ENCODE results near the gene BICD1.

DNA sequence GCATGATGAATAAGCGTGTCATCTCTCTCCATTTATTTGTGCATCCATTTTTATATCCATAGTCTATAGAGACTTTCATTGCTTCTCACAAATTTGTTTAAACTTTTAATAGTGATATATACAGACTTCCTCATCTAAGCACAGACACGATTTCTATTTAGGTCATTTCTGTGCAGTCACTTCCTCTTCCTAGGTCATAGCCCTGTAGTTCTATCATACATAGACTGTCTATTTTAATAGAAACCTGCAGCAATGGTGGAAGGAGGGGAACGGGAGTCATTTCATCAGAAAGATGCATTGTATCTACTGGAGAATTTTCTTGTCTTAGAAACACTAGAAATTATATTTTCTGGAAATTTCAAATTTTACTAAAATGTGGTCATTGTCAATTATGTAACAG, 159.3 kb downstream of the BICD1 start:
- TF ChIP-seq, protein P1, sequence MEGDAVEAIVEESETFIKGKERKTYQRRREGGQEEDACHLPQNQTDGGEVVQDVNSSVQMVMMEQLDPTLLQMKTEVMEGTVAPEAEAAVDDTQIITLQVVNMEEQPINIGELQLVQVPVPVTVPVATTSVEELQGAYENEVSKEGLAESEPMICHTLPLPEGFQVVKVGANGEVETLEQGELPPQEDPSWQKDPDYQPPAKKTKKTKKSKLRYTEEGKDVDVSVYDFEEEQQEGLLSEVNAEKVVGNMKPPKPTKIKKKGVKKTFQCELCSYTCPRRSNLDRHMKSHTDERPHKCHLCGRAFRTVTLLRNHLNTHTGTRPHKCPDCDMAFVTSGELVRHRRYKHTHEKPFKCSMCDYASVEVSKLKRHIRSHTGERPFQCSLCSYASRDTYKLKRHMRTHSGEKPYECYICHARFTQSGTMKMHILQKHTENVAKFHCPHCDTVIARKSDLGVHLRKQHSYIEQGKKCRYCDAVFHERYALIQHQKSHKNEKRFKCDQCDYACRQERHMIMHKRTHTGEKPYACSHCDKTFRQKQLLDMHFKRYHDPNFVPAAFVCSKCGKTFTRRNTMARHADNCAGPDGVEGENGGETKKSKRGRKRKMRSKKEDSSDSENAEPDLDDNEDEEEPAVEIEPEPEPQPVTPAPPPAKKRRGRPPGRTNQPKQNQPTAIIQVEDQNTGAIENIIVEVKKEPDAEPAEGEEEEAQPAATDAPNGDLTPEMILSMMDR (IDR thresholded peaks at IDR 0.05; ENCODE audit: extremely low read depth in 1 of 2, insufficient read depth in 1 of 2, low read depth in 1 of 2, low read length in 2 of 2): no peak
- TF ChIP-seq EZH2 (IDR thresholded peaks at IDR 0.05; ENCODE audit: borderline replicate concordance, low read depth, low read length, severe bottlenecking): no peak
- TF ChIP-seq FOS (IDR thresholded peaks at IDR 0.05; ENCODE audit: borderline replicate concordance, insufficient read depth, low read length): no peak
- no peak for TF ChIP-seq POLR2A (IDR thresholded peaks at IDR 0.05; ENCODE audit: low read depth, low read length)
- TF ChIP-seq, protein P2, sequence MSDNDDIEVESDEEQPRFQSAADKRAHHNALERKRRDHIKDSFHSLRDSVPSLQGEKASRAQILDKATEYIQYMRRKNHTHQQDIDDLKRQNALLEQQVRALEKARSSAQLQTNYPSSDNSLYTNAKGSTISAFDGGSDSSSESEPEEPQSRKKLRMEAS (IDR thresholded peaks at IDR 0.05; ENCODE audit: insufficient read depth, insufficient read length): no peak
- TF ChIP-seq POLR2AphosphoS5 (IDR thresholded peaks at IDR 0.05; ENCODE audit: insufficient read depth, low read depth, low read length): no peak
